DMS53 (cell line): ENCODE data around the gene OLIG2.
A peak's percentile ranks its signal among the peaks of the same experiment; 100 is the strongest.

ENCODE experiments used
- DNase-seq: peaks from one replicate; lab custom pipeline; 2025; lab: John Stamatoyannopoulos, UW

The OLIG2 gene

DNA sequence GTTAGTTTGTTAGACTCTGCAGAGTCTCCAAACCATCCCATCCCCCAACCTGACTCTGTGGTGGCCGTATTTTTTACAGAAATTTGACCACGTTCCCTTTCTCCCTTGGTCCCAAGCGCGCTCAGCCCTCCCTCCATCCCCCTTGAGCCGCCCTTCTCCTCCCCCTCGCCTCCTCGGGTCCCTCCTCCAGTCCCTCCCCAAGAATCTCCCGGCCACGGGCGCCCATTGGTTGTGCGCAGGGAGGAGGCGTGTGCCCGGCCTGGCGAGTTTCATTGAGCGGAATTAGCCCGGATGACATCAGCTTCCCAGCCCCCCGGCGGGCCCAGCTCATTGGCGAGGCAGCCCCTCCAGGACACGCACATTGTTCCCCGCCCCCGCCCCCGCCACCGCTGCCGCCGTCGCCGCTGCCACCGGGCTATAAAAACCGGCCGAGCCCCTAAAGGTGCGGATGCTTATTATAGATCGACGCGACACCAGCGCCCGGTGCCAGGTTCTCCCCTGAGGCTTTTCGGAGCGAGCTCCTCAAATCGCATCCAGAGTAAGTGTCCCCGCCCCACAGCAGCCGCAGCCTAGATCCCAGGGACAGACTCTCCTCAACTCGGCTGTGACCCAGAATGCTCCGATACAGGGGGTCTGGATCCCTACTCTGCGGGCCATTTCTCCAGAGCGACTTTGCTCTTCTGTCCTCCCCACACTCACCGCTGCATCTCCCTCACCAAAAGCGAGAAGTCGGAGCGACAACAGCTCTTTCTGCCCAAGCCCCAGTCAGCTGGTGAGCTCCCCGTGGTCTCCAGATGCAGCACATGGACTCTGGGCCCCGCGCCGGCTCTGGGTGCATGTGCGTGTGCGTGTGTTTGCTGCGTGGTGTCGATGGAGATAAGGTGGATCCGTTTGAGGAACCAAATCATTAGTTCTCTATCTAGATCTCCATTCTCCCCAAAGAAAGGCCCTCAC, at the start of gene OLIG2:
OLIG2 (plus strand) TSS at position 447 of the 954 bp plus-strand sequence. CDS start 928 bp downstream, outside the sequence.
- peak; percentile 5 for DNase-seq

DNA sequence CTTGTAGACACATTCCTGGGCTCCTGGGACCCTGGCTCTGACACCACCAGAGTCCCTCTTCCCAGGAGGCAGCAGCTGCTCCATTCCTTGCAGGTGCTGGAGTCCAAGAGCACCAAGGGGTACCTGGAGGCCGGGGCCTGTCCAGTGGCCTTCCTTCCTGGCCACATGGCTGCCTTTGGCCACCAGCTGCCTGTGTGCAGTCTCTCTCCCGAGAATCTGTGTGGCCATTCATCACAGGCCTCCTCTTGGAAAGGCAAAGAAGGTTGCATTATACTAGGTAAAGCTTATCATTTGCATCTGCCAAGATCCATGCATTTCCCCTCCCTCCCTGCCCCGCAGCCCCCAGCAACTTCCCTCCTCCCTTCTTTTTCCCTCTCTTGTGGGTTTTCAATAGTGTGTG, 48.9 kb upstream of the OLIG2 start:
- DNase-seq: no peak

DNA sequence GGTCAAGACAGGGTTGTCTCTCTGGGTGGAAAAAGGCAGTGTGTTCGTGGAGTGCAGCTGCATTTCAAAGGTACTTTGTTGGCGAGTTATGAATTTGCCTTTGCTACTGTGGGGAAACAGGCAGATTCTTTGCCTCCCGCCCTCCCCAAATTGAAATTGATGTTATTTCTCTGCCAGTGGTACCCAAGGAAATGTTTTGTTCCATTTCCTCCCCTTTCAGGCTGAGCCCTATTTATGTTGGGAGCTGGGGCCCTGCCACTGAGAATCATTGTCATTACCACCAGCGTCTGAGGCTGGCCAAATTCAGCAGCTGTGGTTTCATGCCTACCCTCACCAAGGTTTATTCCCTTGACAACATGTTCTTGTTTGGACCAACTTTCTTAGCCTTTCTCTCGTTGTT, 48.5 kb upstream of the OLIG2 start:
- no peak for DNase-seq

DNA sequence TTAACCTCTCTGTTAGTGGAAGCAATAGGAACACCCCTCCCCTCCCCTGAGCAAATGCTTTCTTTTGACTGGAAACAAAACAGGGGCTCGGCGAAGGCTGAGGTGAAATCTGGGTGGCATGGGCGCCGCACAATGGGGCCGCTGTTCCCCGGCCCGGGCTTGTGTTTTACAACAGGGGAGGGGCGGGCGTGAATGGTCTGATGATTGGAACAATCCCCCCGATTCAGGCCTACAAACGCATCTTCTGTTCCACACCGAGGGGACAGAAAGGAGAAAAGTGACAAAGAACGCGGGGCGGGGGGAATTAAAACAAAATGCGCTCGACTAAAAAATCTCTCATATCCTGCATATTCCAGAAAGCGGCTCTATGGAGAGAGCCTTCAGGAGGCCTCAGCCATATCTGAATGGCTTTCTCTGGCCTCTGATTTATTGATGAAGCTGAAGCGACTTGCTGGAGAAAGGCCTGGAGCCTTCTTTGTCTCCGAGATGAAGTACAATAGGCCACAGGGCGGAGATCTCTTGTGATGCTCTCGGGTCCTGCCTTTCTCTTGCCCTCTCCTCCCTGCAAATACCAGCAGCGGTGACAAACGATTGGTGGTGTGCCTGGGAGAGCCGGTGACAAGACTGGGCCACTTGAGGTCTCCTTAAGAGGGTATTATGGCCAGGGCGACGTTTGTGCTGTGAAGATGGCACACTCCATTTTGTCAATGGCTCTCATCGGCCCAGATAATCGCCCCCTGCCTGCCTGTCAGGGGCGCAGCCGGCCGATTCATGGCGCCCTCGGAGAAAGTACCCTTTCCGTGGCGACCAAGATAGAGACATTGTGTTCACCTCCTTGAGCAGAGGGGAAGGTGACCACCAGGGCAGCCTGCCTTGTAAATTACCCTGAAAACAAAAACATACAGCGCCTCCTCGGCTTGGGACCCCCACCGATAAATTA, 47.1 kb upstream of the OLIG2 start:
- DNase-seq: no peak

DNA sequence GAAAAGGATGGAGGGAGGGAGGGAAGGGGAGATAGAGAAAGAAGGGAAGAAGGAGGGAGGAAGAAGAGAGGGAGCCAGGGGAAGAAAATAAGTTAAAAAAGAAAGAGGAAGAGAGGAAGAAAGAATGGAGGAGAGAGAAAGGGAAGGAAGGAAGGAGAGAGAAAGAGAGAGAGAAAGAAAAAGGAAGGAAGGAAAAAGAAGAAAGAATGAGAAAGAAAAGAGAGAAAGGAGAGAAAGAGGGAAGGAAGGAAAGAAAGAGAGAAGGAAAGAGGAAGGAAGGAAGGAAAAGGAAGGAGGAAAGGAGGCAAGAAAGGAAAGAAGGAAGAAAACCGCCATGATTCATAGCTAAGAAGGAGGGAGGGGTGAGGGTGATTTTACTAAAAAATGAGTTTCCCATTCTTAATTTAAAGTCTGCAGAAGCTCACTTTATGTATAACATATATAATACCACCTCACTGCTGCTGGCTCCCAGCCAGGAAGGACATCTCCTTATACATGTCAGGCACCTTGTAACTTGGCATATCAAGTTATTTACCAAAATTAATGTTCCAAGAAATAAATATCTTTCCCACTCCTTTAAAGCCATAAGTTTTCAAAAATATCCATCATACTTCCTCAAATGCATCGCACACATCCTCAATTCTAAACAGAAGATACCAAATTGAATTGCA, 46.0 kb upstream of the OLIG2 start:
- no peak for DNase-seq

DNA sequence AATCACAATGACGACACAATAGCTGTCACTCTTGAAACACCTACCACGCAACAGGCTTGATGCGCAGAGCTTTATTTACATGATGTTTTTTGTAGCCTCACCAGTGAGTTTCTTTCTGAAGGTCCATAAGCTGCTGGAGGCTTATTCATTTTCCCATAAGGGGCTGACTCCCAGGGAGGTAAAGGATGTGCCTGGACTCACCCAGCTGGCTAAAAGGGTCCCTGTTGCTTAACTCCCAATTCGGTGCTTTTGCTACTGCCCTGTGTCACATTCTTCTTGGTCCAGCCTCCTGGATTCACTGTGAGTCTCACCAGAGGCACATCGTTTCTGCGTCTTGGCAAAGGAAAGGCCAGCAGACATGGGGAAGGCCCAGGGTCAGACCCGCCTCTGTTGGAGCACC, 44.6 kb upstream of the OLIG2 start:
- DNase-seq: no peak

DNA sequence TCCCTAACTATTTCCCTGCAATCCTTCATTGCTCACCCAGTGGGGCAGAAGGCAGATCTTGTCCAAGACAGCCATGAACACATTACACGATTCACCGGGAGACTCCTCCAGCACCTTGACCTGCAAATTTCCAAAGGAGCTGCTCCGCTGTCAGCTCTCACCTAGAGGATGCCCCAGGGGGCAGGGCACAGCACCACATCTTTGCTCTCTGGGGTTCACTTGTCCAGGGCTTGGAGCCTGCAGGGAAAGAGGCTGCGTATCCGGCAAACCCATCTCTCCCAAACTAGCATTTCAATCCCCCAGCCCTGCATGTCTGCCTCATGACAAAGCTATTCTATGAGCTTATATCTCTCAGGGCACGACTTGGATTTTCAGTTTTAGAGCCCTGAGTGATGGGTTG, 35.1 kb upstream of the OLIG2 start:
- DNase-seq: no peak

DNA sequence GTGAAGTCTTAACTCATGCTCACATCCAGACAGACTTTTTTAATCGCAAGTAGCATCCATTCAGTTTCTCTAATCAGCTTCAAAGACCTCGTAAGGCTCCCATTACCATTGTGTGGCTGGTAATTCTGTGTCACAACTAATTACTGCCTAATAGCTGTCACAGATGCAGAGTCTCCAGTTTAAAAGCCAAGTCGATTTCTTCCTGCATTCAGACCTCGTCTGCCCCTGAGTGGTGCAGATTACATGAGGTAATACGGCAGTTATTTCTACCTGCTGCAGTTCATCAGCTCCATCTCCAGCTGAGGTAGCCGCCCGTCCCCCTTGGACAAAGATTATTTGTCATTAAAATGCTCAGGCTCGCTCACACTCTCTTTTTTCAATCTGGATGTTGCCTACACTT, 34.4 kb upstream of the OLIG2 start:
- DNase-seq: no peak

DNA sequence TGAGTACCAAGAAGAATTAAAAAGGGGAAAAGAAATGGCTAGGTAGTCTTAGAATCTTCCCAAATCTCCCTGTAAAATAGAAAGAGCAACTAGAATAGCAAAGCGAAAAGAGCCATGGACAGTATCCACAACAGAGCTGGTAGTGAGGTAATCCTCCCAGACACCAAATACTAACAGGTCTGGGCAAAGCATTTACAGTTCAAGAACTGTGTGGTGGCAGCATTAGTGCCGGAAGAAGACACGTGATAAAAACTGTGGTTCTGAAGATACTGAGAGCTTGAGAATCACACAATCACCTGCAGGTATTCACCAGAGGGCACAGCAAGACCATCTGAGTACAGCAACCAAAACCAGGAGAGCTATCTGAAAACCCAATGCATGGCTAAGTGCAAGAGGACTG, 31.8 kb upstream of the OLIG2 start:
- DNase-seq: no peak

DNA sequence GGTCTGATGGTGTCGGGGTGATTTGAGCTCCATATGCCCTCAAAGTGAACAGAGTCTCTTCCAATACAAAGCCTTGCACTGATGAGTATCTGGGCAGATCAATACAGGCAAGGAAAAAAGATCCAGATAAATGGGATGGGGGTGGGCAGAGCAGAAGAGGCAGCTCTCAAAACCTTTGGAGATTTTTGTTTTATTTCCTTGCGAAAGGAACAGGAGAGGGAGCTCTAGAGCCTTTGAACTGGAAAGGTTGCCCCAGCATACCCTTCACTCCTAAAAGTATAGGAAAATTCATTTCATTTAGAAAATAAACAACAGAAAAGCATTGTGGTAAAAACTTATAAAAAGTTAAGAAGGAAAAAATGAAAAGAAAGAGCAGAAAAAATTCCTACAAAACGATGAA, 31.4 kb upstream of the OLIG2 start:
- peak; percentile 52 for DNase-seq

DNA sequence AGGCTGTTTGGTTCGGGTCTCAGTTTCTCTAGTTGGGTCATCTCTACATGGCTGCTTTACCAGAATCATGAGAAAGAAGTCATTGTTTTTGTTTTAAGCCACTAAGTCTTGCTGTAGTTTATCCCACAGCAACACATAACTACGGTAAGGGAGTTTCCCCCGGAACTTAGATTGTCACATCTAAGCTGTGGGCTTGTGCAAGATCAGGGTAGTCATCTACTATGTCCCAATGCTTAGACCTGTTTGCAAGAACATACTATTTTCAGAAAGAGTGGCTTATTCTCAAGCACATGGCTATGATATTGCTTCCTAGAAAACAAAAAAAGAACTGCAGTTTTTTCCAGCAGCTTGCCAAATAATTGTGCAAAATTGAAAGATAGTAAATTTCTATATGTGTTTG, 18.0 kb upstream of the OLIG2 start:
- no peak for DNase-seq

DNA sequence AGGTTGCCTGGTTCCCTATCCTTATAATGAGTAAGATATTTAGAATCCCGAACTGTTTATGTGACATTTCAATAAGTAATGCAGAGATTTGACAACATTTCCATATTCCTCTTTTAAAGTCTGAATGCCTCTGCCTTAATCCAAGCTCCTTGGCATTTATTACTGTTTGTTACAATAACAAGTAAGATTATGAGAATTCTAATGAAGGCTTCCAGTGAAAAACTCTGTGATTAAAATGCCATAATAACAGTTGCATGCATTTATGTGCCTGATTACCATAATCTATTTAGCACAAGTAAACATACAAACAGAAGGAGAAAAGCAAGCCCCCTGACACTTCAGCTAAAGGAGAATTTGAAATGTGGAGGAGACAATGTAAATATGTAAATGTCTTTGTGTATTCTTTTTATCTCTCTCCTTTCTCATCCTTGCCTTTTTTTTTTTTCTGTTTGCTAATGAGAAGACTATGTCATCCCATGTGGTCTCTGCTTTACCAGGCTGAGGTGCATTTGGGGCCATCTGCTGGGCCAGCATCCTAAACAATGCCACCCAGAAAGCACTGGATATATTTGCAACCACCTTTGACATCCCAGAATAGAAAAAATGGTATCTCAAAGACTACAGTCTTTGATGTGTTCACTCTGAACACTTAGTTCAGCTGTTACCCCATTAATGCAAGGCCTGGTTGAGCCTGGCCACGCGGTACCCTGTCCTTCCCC, 17.2 kb upstream of the OLIG2 start:
- DNase-seq: no peak

DNA sequence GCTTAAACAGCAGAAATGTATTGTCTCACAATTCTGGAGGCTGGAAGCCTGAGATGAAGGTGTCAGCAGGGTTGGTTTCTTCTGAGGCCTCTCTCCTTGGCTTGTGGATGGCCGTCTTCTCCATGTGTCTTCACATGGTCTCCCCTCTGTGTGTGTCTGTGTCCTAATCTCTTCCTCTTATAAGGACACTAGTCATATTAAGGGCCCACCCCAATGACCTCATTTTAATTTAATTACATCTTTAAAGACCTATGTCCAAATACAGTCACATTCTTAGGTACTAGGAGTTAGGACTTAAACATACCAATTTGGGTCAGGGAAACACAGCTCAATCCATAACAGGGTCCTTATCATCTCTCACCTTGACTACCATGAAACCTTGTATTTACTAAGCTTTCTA, 14.8 kb upstream of the OLIG2 start:
- DNase-seq: no peak

DNA sequence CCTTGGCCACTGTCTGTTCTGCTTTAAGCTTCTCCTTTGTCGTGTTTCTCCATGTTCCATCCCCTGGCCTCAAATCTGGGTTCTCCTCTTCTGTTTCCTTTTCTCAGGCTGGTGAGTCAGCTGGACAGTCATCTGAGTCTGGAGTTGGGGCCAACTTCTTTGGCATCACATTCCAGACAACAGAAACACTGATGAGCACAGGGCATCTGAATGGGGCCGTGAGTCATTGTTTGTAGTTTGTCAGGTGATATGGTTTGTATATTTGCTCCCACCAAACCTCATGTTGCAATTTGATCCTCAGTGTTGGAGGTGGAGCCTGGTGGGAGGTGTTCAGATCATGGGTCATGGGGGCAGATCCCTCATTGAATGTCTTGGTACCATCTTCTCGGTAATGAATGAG, 14.3 kb upstream of the OLIG2 start:
- peak; percentile 87 for DNase-seq

DNA sequence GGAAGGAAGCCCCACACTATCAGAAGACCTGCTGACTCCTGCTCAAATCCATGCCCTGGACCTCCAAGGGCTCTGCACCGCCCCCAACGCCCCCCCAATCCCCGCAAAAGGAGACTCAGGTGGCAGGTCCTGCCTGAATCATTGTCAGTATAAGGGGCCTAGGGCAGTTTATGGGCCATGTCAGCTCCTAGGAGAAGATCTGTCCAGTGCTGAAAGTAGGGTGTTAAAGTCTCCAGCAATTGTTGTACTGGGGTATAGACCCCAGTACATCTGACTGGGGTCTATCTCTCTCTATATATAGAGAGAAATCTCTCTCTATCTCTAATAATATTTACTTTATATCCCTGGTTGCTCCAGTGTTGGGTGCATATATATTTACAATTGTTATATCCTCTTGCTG, 12.1 kb upstream of the OLIG2 start:
- DNase-seq: no peak

DNA sequence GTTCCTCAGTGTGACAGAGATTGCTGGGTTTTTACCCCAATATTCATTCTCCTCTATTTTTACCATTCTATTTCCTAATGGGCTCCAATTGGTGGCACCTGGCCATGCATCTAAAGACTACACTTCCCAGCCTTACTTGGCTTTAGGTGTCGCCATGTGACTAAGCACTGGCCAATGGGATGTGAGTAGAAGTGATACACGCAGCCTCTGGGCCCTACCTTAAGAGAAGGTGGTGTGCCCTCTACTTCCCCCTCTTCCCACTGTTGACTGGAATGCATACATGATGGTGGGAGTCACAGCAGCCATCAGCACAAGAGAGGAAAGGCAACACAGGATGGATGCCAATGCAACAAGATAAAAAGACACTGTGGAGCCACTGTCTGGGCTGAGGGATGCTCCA, 11.4 kb upstream of the OLIG2 start:
- no peak for DNase-seq

DNA sequence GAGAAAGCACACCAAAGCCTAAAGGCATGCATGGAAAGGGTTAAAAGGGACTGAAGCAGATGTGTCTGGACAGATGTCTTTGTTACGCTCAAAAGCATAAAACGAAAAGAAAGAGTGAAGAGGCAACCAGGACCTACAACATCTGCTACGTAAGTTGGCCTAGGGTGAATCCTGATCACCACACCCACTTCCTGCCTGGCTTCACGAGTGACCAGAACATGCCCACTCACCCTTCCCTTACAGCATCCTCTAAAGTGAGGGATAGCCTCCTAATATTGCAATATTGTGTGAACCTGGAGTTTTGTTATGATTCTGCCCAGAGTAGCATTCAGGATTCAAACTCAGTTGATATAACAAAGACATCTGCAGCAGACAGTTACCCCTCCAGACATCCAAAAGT, 10.6 kb upstream of the OLIG2 start:
- no peak for DNase-seq

DNA sequence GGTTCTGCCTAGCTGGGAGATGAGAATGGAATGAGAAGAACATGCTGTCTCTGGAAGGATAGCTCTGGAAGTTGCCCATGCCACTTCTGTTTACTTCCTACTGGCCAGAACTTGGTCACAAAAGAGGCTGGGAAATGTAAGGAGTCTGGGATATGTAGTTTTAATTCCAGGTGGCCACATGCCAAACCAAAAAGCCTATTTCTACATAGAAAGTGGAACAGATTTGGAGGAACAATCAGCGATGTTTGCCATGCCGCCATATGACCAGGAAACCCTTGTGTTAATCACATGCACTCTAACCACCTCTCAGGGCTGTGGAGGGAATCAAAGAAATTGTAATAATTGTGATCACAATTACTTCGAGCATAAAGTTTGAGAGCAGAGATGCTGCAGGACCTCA, 10.0 kb upstream of the OLIG2 start:
- DNase-seq: no peak

DNA sequence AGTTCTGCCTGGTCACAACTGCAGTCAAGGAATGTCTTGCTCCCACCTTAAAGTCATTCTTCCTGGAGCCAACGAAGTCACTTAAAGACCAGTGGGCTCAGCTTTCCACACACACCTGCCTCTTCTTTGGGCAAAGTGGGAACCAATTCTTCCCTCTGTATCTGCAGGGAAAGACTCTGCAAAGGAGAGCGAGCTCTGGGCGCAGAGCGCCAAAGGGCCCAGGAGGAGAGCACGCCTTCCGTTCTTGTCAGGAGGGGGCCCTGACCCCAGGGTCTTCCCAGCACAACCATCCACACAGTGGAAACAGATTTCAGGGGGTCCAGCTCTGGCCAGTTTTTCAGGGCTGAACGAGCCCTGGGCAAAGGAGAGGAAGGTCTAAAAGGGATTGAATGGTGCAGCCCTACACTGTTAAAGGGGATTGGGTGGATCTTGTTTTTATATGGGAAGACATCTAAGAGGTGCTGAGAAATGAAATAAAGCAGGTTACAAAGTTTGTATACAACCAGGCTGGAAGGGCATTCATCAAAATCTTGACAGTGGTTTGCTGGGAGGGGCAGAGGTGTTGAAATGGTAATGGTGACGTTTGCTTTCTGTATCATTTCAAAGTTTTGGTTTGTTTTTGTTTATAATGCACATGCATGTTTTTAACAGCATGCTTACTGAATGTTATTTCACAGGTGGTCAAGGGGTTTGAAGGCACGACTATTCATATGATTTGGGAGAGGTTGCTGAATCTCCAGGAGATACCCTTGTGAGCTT, 6.8 kb upstream of the OLIG2 start:
- no peak for DNase-seq

DNA sequence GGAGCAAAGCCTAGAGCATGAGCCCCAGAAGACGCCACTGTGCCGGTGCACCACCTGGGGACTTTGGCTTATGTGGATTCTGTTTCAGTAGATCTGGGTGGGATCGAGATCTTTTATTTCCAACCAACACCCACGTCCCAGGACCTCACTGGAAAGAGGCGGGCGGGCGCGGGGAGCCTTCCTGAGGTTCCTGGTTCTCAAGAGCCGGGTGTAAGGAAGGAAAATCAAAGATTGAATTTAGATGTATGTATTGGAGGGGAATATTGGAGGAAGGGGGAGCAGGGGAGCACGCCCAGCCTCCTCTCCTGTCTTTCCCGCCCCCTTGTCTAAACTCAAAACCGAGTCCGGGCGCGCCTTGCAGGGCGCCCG, 6.2 kb upstream of the OLIG2 start:
- no peak for DNase-seq
